HUES6 (cell line): ENCODE results near the gene UROS.

ENCODE experiments used
- H3K27ac ChIP-seq: 2 replicates; pipeline ENCODE4 v1.7.0; 2013; ENCODE audit warnings: low read depth, mild to moderate bottlenecking, low read length, inconsistent platforms
- H3K27me3 ChIP-seq: 2 replicates; pipeline ENCODE4 v1.6.1; 2013; ENCODE audit warnings: low read length; ENCODE audit not compliant: control insufficient read depth, insufficient read depth
- H3K36me3 ChIP-seq: 2 replicates; pipeline ENCODE4 v1.6.1; 2013; ENCODE audit warnings: low read length; ENCODE audit not compliant: control insufficient read depth, insufficient read depth
- H3K4me1 ChIP-seq: 2 replicates; pipeline ENCODE4 v1.6.1; 2013; ENCODE audit warnings: low read length; ENCODE audit not compliant: control insufficient read depth, insufficient read depth
- H3K4me3 ChIP-seq: 2 replicates; pipeline ENCODE4 v1.5.1; 2013; ENCODE audit warnings: low read depth, low read length
- H3K9ac ChIP-seq: one replicate; pipeline ENCODE4 v1.6.1; 2013; ENCODE audit warnings: mild to moderate bottlenecking, low read length
- H3K9me3 ChIP-seq: 2 replicates; pipeline ENCODE4 v1.6.1; 2013; ENCODE audit warnings: low read depth, low read length; ENCODE audit not compliant: control insufficient read depth, insufficient read depth

Gene UROS

DNA sequence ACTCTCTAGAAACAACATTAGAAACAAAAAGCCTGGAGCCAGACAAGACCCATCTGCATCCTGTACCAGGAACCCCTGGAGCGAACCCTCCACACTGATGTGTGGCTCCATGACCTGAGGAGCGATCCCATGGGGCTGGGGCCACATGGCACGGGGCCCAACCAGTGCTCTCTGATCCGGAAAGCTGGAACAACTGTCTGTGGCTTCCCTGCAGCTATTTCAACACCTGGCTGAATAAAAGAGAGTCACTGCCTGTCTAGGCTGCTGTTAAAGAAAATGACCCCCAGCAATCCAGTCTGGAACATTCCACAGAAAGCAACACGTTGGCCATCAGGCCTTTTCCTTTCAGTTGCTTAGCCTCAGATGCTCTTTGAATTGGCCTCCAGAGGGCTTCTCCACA, 20.9 kb downstream of the UROS start:
- H3K9ac ChIP-seq = no peak overlapping the region
- no peaks in the 10 kb centered on the region for H3K9me3 ChIP-seq
- peaks cover 51% of the 10 kb centered on the region for H3K36me3 ChIP-seq
- no peaks in the 10 kb centered on the region for H3K27me3 ChIP-seq
- no peak overlapping the region for H3K27ac ChIP-seq
- H3K4me3 ChIP-seq = no peak overlapping the region
- H3K4me1 ChIP-seq = peaks cover 6% of the 10 kb centered on the region

DNA sequence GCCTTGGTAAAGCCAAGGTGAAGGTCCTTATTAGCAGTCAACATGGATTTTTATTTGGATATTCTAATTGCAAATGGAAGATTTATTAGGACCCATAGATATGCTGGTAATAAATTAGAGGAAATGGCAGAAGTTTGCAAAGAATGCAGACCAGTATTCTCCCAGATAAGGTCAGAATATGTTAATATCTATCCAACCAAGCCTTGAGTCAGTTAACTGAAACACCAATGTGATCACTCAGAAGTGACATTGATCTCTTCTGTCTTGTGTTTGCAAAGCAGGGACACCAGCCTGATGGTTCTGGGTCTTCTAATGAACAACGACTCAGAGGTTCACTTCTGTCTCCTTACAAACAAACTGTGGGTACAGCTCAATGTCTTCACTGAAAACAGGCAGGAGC, 21.5 kb downstream of the UROS start:
- Histone ChIP-seq H3K27me3 (no peaks in the 10 kb centered on the region), H3K4me3 (no peak overlapping the region), H3K9me3 (no peaks in the 10 kb centered on the region), H3K4me1 (peaks cover 6% of the 10 kb centered on the region), H3K36me3 (peaks cover 49% of the 10 kb centered on the region), H3K27ac (no peak overlapping the region), H3K9ac (no peak overlapping the region)

DNA sequence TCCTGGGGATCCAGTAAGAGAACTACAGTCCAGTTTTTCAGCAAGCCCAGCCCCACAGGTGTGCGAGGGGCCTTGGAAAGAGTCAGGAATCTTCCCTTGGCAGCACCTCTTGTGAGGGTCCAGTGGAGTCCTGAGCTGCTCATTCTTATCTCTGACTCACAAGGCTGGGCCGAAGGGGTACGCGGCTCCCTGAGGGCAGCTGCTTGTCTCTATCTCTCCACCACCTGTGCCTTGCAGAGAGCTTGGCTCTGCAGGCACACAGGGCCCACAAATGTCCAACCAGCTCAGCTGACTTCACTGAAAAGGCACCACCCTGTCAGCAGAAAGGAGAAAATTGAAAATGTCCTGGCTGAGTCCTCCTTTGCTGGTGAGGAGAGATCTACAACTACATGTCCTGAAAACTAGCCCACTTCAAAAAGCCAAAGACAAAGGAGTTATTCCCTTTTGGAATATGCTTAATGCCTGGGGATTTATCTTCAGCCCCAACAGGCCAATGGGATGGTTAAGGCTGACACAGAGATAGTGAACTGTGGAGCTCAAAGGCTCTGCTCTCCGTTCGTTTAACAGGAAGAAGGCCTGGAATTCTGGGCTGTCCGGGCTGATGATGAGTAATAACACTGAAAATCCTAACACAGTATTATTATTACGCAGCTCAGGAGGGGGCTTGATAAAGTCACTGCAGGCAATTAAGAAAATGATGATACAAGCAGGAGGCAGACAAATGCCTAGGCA, 23.4 kb downstream of the UROS start:
- peaks cover 50% of the 10 kb centered on the region for H3K36me3 ChIP-seq
- no peaks in the 10 kb centered on the region for H3K27me3 ChIP-seq
- H3K9ac ChIP-seq = no peak overlapping the region
- peaks cover 6% of the 10 kb centered on the region for H3K4me1 ChIP-seq
- no peaks in the 10 kb centered on the region for H3K9me3 ChIP-seq
- no peak overlapping the region for H3K27ac ChIP-seq
- no peak overlapping the region for H3K4me3 ChIP-seq

DNA sequence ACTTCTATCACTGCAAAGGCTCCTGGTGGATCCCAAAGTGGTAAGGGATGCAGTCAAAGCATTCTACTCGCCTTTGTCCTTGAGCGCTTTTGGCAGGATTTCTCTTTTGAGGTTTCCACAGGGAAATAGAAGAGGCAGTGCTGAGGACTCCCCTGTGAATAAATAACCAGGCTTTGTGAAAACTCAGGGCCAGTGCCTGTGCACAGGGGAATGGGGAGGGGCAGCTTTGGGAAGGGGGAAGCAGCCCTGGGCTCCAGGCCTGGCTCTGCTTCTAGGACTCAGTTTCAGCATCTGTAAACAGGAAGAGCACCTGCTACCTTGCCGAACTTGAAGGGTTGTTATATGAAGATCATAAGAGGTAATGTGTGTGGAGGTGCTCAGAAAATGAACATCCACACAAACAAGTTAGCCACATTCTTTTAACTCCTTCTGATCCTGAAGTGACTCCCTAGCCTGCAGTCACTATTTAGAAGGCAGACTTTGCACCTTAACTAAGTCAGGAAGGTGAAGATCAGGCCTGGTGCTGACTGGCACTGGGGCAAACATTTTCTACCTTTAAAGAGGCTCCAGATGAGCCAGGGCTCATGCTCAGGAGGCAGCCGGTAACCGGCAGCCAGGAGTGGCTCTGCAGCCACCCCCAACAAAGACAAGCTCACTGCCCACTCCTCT, 24.9 kb downstream of the UROS start:
- H3K27me3 ChIP-seq = no peaks in the 10 kb centered on the region
- peaks cover 57% of the 10 kb centered on the region for H3K36me3 ChIP-seq
- no peak overlapping the region for H3K9ac ChIP-seq
- no peak overlapping the region for H3K4me3 ChIP-seq
- H3K27ac ChIP-seq = no peak overlapping the region
- no peaks in the 10 kb centered on the region for H3K4me1 ChIP-seq
- no peaks in the 10 kb centered on the region for H3K9me3 ChIP-seq

DNA sequence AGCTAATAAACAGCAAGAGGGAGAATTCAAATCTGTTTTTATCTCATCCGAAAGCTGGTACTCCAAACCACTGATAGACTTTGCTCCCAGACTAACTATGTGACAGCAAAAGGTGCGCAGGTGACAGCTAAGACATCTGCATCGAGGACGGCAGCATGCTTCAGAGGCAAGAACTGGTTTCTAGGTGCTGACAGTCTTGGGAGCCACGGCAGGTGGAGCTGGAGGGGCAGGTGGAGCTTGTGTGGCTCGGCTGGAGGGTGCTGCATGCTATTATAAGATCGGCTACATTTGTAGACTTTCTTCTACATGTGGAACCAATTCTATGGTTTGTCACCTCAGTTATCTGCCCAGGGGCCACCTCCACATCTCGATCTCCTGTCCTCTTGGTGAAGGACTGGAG, 25.6 kb downstream of the UROS start:
- H3K9ac ChIP-seq = no peak overlapping the region
- no peak overlapping the region for H3K4me3 ChIP-seq
- no peaks in the 10 kb centered on the region for H3K27me3 ChIP-seq
- peaks cover 60% of the 10 kb centered on the region for H3K36me3 ChIP-seq
- H3K9me3 ChIP-seq = no peaks in the 10 kb centered on the region
- no peak overlapping the region for H3K27ac ChIP-seq
- no peaks in the 10 kb centered on the region for H3K4me1 ChIP-seq

DNA sequence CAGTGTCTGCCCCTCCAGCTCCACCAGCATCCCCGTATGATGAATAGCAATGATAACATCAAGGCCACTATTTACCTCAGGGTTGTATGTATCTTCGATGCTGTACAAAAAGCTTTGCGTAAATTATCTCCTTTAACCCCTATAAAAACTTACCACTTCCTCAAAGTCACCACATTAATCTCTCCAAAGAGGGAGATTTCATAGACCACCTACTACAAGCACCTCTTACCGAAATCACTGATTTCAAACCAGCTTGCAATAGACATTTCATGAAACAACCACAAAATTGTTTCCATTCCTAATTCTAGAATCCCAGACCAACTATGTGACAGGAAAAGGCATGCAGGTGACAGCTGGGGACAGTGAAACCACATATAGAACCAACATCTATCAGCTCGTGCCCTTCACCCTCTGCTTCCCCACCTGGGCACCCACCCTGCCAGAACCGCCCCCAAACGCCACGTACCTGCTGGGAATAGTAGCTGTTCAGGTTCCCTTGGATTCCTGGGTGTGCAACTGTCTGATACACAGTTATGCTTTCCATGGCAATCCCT, 27.3 kb downstream of the UROS start:
- Histone ChIP-seq H3K27me3 (no peaks in the 10 kb centered on the region), H3K9me3 (no peaks in the 10 kb centered on the region), H3K9ac (no peak overlapping the region), H3K4me3 (no peak overlapping the region), H3K36me3 (peaks cover 61% of the 10 kb centered on the region), H3K4me1 (no peaks in the 10 kb centered on the region), H3K27ac (no peak overlapping the region)

DNA sequence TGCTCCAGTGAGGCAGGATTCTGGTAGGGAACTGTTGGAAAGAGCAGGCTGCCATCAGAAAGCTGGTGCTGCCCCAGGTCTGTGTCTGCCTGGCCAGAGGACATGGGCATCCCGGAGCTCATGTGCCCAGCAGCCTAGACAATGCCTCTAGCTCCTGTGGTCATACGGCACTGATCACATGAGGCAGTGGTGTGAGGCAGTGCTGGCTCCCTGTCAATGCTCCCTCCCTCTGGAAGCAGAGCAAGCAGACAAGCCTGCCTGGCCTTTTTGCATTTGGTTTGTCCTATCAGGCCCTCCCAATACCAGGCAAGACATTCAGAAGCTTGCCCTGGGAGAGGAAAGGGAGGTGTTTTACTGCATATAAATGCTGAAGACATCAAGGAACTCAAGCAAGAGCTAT, 27.9 kb downstream of the UROS start:
- no peak overlapping the region for H3K27ac ChIP-seq
- no peaks in the 10 kb centered on the region for H3K9me3 ChIP-seq
- peaks cover 61% of the 10 kb centered on the region for H3K36me3 ChIP-seq
- no peak overlapping the region for H3K4me3 ChIP-seq
- H3K27me3 ChIP-seq = no peaks in the 10 kb centered on the region
- H3K9ac ChIP-seq = no peak overlapping the region
- no peaks in the 10 kb centered on the region for H3K4me1 ChIP-seq

DNA sequence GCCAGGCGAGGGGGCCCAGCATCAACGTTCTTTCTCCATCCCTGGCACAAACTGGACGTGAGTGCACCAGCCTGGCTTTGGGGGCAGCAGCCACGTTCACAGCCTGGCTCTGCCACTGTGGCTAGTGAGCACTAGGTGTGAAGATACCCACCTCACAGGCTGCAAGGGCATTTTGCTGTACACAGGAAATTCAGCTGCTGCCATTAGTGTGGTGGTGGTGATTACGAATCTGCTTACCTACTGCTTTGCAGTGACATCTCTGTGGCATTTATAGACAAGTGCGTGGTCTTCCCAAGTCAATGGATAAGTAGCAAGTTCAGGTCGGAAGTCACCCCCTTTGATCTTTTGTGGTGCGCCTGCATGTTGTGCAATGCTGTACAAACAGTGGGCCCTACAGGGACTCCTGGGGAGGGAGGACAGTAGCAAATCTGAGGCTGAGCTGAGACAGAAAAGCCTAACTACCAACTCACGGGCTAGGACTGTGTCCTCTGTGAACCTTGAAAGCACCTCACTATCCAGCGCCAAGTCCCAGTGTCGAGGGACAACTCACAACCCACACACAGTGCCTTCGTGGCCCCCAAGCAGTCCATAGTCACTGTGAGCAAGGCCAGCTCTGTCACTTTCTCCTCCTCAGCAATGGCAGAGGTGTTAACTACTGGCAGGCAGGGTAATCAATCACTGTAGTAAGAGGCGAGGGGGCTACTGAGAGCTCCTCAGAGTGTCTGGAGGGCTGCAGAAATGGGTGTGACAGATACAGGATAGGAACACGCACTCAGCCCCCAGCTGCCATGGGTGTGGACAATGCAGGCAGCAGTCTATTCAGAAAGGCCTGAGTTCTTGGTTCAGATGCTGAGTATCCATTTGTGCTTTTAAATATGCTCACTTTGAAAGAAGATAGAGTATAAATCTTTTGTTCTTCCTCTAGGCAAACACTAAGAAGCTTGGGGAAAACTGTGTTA, 30.4 kb downstream of the UROS start:
- Histone ChIP-seq H3K27me3 (no peaks in the 10 kb centered on the region), H3K4me3 (no peak overlapping the region), H3K36me3 (peaks cover 68% of the 10 kb centered on the region), H3K9me3 (no peaks in the 10 kb centered on the region), H3K27ac (no peak overlapping the region), H3K9ac (no peak overlapping the region), H3K4me1 (no peaks in the 10 kb centered on the region)

DNA sequence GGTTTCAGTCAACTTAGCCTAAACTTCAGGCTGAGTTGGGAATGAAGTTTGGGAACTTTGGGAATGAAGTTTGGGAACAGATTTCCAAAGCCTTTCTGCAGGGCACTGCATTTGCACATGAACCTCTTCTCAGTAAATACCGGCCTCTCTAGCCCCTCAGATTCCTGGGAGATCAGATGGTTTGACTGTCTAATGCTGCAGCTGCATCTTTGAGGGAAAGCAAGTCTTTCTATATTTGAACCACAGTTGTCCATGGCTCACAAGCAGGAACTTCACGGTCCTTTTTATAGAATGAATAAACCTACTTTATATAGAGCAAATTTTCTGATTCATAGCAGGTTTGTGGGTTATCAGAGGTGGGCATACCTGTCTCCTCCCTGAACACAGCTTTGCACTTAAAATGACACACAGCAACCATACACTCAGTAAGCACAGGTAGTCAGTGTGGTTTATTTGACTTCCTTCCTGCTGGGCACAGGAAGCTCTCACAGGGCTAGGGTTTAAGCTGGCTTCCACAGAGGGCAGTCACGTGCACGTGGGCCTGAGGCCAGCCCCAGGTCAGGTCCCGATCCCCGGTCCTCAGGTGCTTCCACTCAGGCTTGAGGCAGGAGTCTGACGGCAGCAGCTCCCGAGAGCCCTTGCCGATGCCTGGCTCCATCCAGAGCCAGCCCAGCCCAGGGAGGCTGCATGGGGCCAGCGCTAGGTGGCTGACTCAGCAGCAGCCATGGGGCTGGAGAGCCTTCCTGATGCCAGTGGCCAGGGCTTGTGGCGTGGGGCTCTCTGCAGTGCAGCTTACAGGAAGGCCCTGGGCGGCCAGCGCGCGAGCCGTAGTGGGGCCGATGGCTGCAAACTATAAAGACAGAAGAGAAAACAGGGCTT, 34.7 kb downstream of the UROS start:
- no peaks in the 10 kb centered on the region for H3K4me1 ChIP-seq

DNA sequence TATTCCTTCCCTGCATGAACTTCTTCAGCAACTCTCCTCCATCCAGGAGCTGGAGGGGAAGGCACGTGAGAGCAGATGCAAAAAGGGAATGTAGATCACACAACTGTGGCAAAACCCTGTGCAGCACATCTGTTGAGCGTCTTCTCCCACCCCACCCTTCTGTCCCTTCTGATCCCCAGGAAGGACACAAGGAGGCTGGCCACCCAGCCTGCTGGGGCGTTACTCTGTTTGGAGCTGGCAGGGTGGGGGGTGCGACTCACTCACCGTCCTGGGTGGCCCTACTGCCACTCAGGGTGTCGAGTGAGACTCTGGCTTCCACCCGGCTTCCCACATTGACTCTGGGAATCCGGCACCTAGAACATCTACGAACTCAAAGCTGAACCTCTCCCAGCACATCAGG, 37.3 kb downstream of the UROS start:
- Histone ChIP-seq H3K4me3 (no peak overlapping the region), H3K4me1 (no peaks in the 10 kb centered on the region), H3K9ac (no peak overlapping the region), H3K36me3 (peaks cover 20% of the 10 kb centered on the region; the same call in 1 of the 2 replicates), H3K27ac (no peak overlapping the region), H3K9me3 (no peaks in the 10 kb centered on the region), H3K27me3 (no peaks in the 10 kb centered on the region)

More for the DNA sequence above, 34.7 kb downstream of the UROS start:
- Histone ChIP-seq H3K9me3 (no peaks in the 10 kb centered on the region), H3K4me3 (no peak overlapping the region), H3K9ac (no peak overlapping the region), H3K27ac (no peak overlapping the region), H3K27me3 (no peaks in the 10 kb centered on the region), H3K36me3 (peaks cover 31% of the 10 kb centered on the region)
